ENCODE data around the gene USP13.
A peak's percentile ranks its signal among the peaks of the same experiment; 100 is the strongest.

USP13 gene

GRCh38 chr3:179652447-179653095 lies at the start of gene USP13:
Gene USP13 (plus strand): TSS chr3:179653040. CDS start chr3:179653226, 186 bp downstream.
- DNase-seq (ENCODE audit: insufficient read length, low spot score) (peak; percentile 70), FAIRE-seq (peak; percentile 86)
- peak; percentile 41; the same call in 1 of the 2 replicates for TF ChIP-seq POLR2A (IDR thresholded peaks at IDR 0.05; ENCODE audit: low read depth, low read length)

GRCh38 chr3:179603321-179603720 lies 49.5 kb upstream of the USP13 start:
- TF ChIP-seq POLR2A (IDR thresholded peaks at IDR 0.05; ENCODE audit: low read depth, low read length), result no peak
- DNase-seq (ENCODE audit: insufficient read length, low spot score), result no peak
- no peak for FAIRE-seq

- DNase-seq (ENCODE audit: insufficient read length, low spot score) (no peak), FAIRE-seq (no peak)
- TF ChIP-seq POLR2A (IDR thresholded peaks at IDR 0.05; ENCODE audit: low read depth, low read length), result no peak
These were observed 49.0 kb upstream of the USP13 start for GRCh38 chr3:179603831-179604230.

GRCh38 chr3:179604321-179605078 lies 48.3 kb upstream of the USP13 start, which contains the start of the genes MRPL47 and NDUFB5:
Gene MRPL47 (minus strand): TSS chr3:179604638. CDS start chr3:179604624, 14 bp downstream.
Gene NDUFB5 (plus strand): TSS chr3:179604794. CDS start chr3:179604816, 22 bp downstream.
- peak; percentile 100 for FAIRE-seq
- DNase-seq (ENCODE audit: insufficient read length, low spot score), result peak; percentile 87
- TF ChIP-seq POLR2A (IDR thresholded peaks at IDR 0.05; ENCODE audit: low read depth, low read length), result peak; percentile 58

- FAIRE-seq, result peak; percentile 27
- no peak for DNase-seq (ENCODE audit: insufficient read length, low spot score)
- TF ChIP-seq POLR2A (IDR thresholded peaks at IDR 0.05; ENCODE audit: low read depth, low read length), result no peak
These were observed 46.2 kb upstream of the USP13 start for GRCh38 chr3:179606534-179607085.

- TF ChIP-seq POLR2A (IDR thresholded peaks at IDR 0.05; ENCODE audit: low read depth, low read length), result no peak
- FAIRE-seq, result no peak
- no peak for DNase-seq (ENCODE audit: insufficient read length, low spot score)
These were observed 43.7 kb upstream of the USP13 start for GRCh38 chr3:179608931-179609720.

GRCh38 chr3:179610066-179610465 lies 42.8 kb upstream of the USP13 start:
- TF ChIP-seq POLR2A (IDR thresholded peaks at IDR 0.05; ENCODE audit: low read depth, low read length), result no peak
- no peak for FAIRE-seq

GRCh38 chr3:179613807-179614206 lies 39.0 kb upstream of the USP13 start:
- DNase-seq (ENCODE audit: insufficient read length, low spot score) (no peak), FAIRE-seq (peak; percentile 94)

More at GRCh38 chr3:179610066-179610465, 42.8 kb upstream of the USP13 start:
- no peak for DNase-seq (ENCODE audit: insufficient read length, low spot score)

GRCh38 chr3:179615458-179616173 lies 37.2 kb upstream of the USP13 start:
- DNase-seq (ENCODE audit: insufficient read length, low spot score), result no peak
- peak; percentile 48 for FAIRE-seq
- no peak for TF ChIP-seq POLR2A (IDR thresholded peaks at IDR 0.05; ENCODE audit: low read depth, low read length)

More at GRCh38 chr3:179613807-179614206, 39.0 kb upstream of the USP13 start:
- no peak for TF ChIP-seq POLR2A (IDR thresholded peaks at IDR 0.05; ENCODE audit: low read depth, low read length)

GRCh38 chr3:179622023-179622422 lies 30.8 kb upstream of the USP13 start:
- DNase-seq (ENCODE audit: insufficient read length, low spot score) (no peak), FAIRE-seq (peak; percentile 15)
- no peak for TF ChIP-seq POLR2A (IDR thresholded peaks at IDR 0.05; ENCODE audit: low read depth, low read length)

GRCh38 chr3:179624451-179624850 lies 28.4 kb upstream of the USP13 start:
- TF ChIP-seq POLR2A (IDR thresholded peaks at IDR 0.05; ENCODE audit: low read depth, low read length), result no peak
- FAIRE-seq, result no peak
- no peak for DNase-seq (ENCODE audit: insufficient read length, low spot score)

GRCh38 chr3:179630753-179631451 lies 21.9 kb upstream of the USP13 start:
- TF ChIP-seq POLR2A (IDR thresholded peaks at IDR 0.05; ENCODE audit: low read depth, low read length), result no peak
- FAIRE-seq (no peak), DNase-seq (ENCODE audit: insufficient read length, low spot score) (no peak)
